ENCODE results near the gene PXDN.

PXDN gene

DNA sequence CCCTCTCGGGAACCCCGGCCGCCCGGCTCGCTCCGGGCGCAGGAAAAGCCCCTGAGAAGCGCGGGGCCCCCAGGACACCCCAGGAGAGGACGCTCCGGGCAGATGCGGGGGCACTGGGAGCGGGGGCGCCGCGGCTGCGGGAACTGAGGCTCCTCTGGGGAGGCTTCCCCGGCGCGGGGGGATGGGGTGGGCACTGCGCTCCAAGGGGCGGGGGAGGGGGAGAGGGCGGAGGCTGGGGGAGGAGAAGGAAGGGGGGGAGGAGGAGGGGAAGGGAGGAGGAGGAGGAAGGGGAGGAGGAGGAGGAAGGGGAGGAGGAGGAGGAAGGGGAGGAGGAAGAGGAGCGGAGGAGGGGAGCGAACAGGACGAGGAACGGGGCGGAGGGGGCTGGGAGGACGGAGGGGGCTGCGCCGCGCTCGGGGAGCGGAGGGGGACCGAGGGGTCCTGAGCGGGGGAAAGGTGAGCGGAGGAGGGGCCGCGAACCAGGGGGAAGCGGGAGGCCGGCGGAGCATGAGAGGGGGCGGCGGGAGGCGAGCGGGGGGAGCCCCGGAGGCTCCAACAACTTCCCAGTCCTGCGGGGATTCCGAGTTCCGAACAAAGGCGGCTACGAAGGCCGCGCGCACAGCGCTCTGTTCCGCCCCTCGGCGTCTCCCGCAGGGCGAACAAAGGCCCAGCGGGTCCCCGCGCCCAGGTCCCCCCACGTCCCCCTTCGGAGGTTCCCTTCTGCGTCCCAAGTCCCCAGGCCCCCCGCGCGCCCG, 742 bp downstream of the PXDN start:
- Histone ChIP-seq H3K36me3 (no peaks in the 10 kb centered on the region), H3K4me3 (ENCODE audit: low read depth, low read length) (peak overlapping the region; percentile 46), H3K27me3 (peaks cover 27% of the 10 kb centered on the region), H3K4me1 (no peaks in the 10 kb centered on the region), H3K9me3 (no peaks in the 10 kb centered on the region)
- no peak for TF ChIP-seq CTCF (IDR thresholded peaks at IDR 0.05; ENCODE audit: low read depth, low read length)
- DNase-seq: no peak

DNA sequence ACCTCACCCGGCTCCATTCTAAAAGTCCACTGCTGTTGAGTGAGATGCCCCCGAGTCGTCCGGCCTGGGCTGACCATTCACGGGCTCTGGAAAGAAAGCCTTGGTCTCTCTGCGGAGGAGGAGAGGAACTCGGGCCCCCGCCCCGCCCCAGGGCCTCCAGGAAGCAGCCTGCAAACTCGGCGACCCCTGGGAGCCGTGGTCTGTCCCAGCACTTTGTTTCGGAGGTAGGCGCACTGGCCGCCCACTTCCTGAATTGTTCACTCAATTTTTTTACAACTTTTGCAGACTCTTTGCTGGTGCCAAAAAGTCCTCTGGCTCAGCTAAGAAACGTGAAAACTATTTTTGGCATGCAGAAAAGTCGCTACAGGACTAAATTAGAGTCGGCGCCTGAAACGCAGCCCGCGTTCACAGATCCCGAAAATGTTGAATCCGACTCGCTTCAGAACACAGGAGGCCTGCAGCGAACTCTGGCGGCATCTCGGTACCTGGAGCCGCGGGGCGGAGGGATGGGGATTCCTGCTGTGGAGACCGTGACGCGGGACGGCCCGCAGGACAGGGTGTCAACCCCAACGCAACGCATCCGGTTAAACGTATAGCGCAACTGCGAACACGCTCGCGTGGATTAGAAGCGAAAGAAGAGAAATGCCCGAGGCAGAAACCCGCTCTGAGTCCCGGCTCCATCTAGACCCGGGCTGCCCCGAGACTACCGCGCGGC, 1.5 kb downstream of the PXDN start:
- Histone ChIP-seq H3K4me3 (ENCODE audit: low read depth, low read length) (peak overlapping the region; percentile 46), H3K4me1 (no peaks in the 10 kb centered on the region), H3K27me3 (peaks cover 27% of the 10 kb centered on the region), H3K9me3 (no peaks in the 10 kb centered on the region), H3K36me3 (no peaks in the 10 kb centered on the region)
- peak; percentile 36 for TF ChIP-seq CTCF (IDR thresholded peaks at IDR 0.05; ENCODE audit: low read depth, low read length)
- peak; percentile 29 for DNase-seq

GRCh38 chr2:1742301-1742680, 2.0 kb downstream of the PXDN start:
- peaks cover 27% of the 10 kb centered on the region for H3K27me3 ChIP-seq
- no peaks in the 10 kb centered on the region for H3K9me3 ChIP-seq
- H3K4me1 ChIP-seq: no peaks in the 10 kb centered on the region
- H3K36me3 ChIP-seq: no peaks in the 10 kb centered on the region
- no peak overlapping the region for H3K4me3 ChIP-seq (ENCODE audit: low read depth, low read length)
- no peak for DNase-seq
- TF ChIP-seq CTCF (IDR thresholded peaks at IDR 0.05; ENCODE audit: low read depth, low read length): no peak

DNA sequence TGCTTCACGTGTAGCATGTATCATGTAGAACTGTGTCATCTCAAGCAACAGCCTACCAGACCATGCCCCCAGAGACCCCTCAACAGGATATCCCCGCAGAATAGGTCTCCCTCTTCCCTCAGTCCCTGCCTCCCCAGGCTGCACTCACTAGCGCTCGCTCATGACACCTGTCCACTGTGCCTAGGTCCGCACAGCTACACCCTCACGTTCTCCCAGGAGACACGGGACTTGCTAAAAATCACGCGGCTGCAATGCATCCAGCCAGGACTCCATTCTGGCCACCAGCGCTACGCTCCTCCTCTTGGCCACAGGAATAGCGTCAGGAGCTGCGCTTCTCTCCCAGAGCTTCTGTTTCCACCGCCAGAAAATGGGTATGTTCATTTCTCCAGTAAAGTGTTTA, 2.5 kb downstream of the PXDN start:
- no peak for TF ChIP-seq CTCF (IDR thresholded peaks at IDR 0.05; ENCODE audit: low read depth, low read length)
- Histone ChIP-seq H3K27me3 (peaks cover 27% of the 10 kb centered on the region), H3K4me3 (ENCODE audit: low read depth, low read length) (no peak overlapping the region), H3K9me3 (no peaks in the 10 kb centered on the region), H3K36me3 (no peaks in the 10 kb centered on the region), H3K4me1 (no peaks in the 10 kb centered on the region)
- DNase-seq: no peak

DNA sequence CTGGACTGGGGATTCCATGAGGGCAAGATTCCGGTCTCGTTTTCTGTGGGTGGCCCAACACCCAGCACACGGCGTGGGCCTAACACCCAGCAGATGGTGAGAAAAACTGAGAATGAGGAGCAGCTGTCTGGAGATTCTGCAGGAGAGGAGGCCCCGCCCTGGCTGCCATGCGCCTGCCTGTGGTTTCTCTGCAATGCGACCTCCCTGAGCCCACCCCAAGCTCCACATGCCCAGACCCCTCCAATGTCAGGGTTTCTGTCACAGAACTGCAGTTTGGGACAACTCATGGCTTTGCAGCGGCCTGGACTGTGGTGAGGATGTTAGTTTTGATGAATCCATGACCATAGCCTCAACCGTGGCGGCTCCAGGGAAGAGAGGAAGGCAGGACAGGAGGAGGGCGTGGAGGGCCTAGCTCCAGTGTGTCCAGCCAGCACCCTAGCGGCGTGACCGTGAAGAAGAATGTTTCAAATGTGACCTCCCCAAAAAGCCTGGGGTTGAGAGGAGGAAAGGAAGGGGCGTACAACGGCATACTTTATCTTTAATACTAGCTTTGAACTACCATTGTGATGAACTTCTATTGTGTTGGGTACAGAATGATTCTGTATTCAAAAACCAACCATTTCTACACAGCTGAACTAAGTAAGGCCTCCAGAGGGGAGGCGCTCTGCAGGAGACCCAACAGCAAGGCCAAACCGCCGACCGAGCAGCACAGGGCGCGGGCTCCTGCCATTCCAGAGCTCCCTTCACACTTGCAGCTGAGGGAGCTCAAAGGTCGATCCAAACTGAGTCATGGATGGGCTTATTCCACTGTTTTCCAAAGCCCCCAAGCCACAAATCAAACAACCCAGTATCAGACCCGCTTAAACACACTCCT, 3.4 kb downstream of the PXDN start:
- no peaks in the 10 kb centered on the region for H3K4me1 ChIP-seq
- H3K4me3 ChIP-seq (ENCODE audit: low read depth, low read length): no peak overlapping the region
- H3K27me3 ChIP-seq: peaks cover 27% of the 10 kb centered on the region
- H3K36me3 ChIP-seq: no peaks in the 10 kb centered on the region
- no peak for DNase-seq
- H3K9me3 ChIP-seq: no peaks in the 10 kb centered on the region
- no peak for TF ChIP-seq CTCF (IDR thresholded peaks at IDR 0.05; ENCODE audit: low read depth, low read length)
